WTC11 (cell line): ENCODE data around the gene RYR3. TPM values are rescaled to one million over a fixed set of nuclear protein-coding genes. Genes with fewer than 3 reads are reported as not detected.

ENCODE experiments used
- ATAC-seq: fragments of 200-7000 bp; cut with Tn5 transposase; 2 replicates; pipeline ENCODE4 v1.10.0; 2021; ENCODE audit warnings: mild to moderate bottlenecking, moderate library complexity
- CTCF ChIA-PET: fragments of 300-600 bp; sonication (Branson Sonifier 250); formaldehyde crosslinking; loops from one replicate; lab custom pipeline; 2021; ENCODE audit warnings: antibody characterized with exemption; lab: Charles Lee
- POLR2A ChIA-PET: fragments of 350-600 bp; sonication (Branson Sonifier 250); formaldehyde crosslinking; loops from one replicate; lab custom pipeline; 2021; ENCODE audit warnings: antibody characterized with exemption; lab: Charles Lee
- DNase-seq: peaks from one replicate; pipeline ENCODE4 v3.0.0; 2021; ENCODE audit warnings: low spot score
- H3K27ac Mint-ChIP-seq: 2 replicates; pipeline ENCODE4 v1.8.0; 2021; ENCODE audit warnings: mixed read lengths
- H3K27me3 Mint-ChIP-seq: 2 replicates; pipeline ENCODE4 v1.8.0; 2021; ENCODE audit warnings: low read depth, mild to moderate bottlenecking, moderate library complexity, mixed read lengths
- H3K36me3 Mint-ChIP-seq: 2 replicates; pipeline ENCODE4 v1.8.0; 2021; ENCODE audit warnings: mixed read lengths
- H3K4me1 Mint-ChIP-seq: 2 replicates; pipeline ENCODE4 v1.8.0; 2022; ENCODE audit warnings: mixed read lengths
- H3K4me3 Mint-ChIP-seq: 2 replicates; pipeline ENCODE4 v1.8.0; 2021; ENCODE audit warnings: mild to moderate bottlenecking, moderate library complexity, mixed read lengths
- H3K9me3 Mint-ChIP-seq: 2 replicates; pipeline ENCODE4 v1.8.0; 2021; ENCODE audit warnings: mixed read lengths
- AFF4 ChIP-seq: sonication (generic); formaldehyde crosslinking; IDR thresholded peaks from 2 replicates; pipeline ENCODE4 v1.8.1; 2023; ENCODE audit warnings: mild to moderate bottlenecking, missing genetic modification reagents, borderline replicate concordance
- ATF1 ChIP-seq: sonication (generic); formaldehyde crosslinking; IDR thresholded peaks from 2 replicates; pipeline ENCODE4 v1.8.1; 2023; ENCODE audit warnings: mild to moderate bottlenecking, moderate library complexity, missing genetic modification reagents
- CREM ChIP-seq: sonication (generic); formaldehyde crosslinking; IDR thresholded peaks from 2 replicates; pipeline ENCODE4 v1.8.1; 2022; ENCODE audit warnings: mild to moderate bottlenecking, missing genetic modification reagents, moderate library complexity
- E2F5 ChIP-seq: sonication (generic); formaldehyde crosslinking; IDR thresholded peaks from 2 replicates; pipeline ENCODE4 v1.8.1; 2022; ENCODE audit warnings: mild to moderate bottlenecking, moderate library complexity, missing genetic modification reagents
- ERG ChIP-seq: fragments of 250-450 bp; sonication (Bioruptor Pico); IDR thresholded peaks from 2 replicates; pipeline ENCODE4 v1.8.0; 2021; ENCODE audit warnings: mild to moderate bottlenecking
- ESRRA ChIP-seq: sonication (generic); formaldehyde crosslinking; IDR thresholded peaks from 2 replicates; pipeline ENCODE4 v1.8.1; 2022; ENCODE audit warnings: mild to moderate bottlenecking, missing genetic modification reagents, borderline replicate concordance
- IRF2 ChIP-seq: sonication (generic); formaldehyde crosslinking; IDR thresholded peaks from 2 replicates; pipeline ENCODE4 v1.8.0; 2022; ENCODE audit warnings: low read depth, missing genetic modification reagents, borderline replicate concordance
- KAT7 ChIP-seq: sonication (generic); formaldehyde crosslinking; IDR thresholded peaks from 2 replicates; pipeline ENCODE4 v1.8.1; 2023; ENCODE audit warnings: missing genetic modification reagents, mild to moderate bottlenecking, borderline replicate concordance
- MAX ChIP-seq: sonication (generic); formaldehyde crosslinking; IDR thresholded peaks from 2 replicates; pipeline ENCODE4 v1.8.0; 2022; ENCODE audit warnings: mild to moderate bottlenecking, missing genetic modification reagents
- NR3C1 ChIP-seq: sonication (generic); formaldehyde crosslinking; conservative IDR thresholded peaks from 2 replicates; pipeline ENCODE4 v1.8.1; 2023; ENCODE audit warnings: low read depth, mild to moderate bottlenecking, missing genetic modification reagents
- STAT6 ChIP-seq: sonication (generic); formaldehyde crosslinking; conservative IDR thresholded peaks from 2 replicates; pipeline ENCODE4 v1.8.1; 2023; ENCODE audit warnings: mild to moderate bottlenecking, low read depth, missing genetic modification reagents, moderate library complexity
- ZBTB21 ChIP-seq: sonication (generic); formaldehyde crosslinking; IDR thresholded peaks from 2 replicates; pipeline ENCODE4 v1.8.1; 2023; ENCODE audit warnings: mild to moderate bottlenecking, missing genetic modification reagents, borderline replicate concordance
- ZMAT4 ChIP-seq: fragments of 250-450 bp; sonication (Bioruptor Pico); IDR thresholded peaks from 2 replicates; pipeline ENCODE4 v1.9.0; 2021; ENCODE audit warnings: mild to moderate bottlenecking
- ZNF138 ChIP-seq: sonication (generic); formaldehyde crosslinking; conservative IDR thresholded peaks from 2 replicates; pipeline ENCODE4 v1.8.1; 2022; ENCODE audit warnings: mild to moderate bottlenecking, moderate library complexity, missing genetic modification reagents
- ZNF425 ChIP-seq: fragments of 250-450 bp; sonication (Bioruptor Pico); conservative IDR thresholded peaks from 2 replicates; pipeline ENCODE4 v1.9.0; 2021; ENCODE audit warnings: mild to moderate bottlenecking
- ZNF671 ChIP-seq: fragments of 250-450 bp; sonication (Bioruptor Pico); IDR thresholded peaks from 2 replicates; pipeline ENCODE4 v1.8.0; 2021; ENCODE audit warnings: mild to moderate bottlenecking
- total RNA-seq: library from RNA; stranded (reverse); gene quantifications from 3 replicates; pipeline ENCODE4 v1.2.3, GENCODE V29; 2021

The RYR3 gene
- total RNA-seq, 1 experiment from 2014 or later: 1.4 TPM

- H3K9me3 Mint-ChIP-seq: no peaks in the 10 kb centered on the region
- H3K27ac Mint-ChIP-seq: no peak overlapping the region
- H3K27me3 Mint-ChIP-seq: no peaks in the 10 kb centered on the region
- POLR2A ChIA-PET: no interaction called here
- CTCF ChIA-PET: interaction anchor here (0.6 to 1.5 kb wide), 2 partner anchors 18 to 298 kb away, joined by 3 read pairs; no protein-coding TSS in a partner anchor
- DNase-seq: no peak
- TF ChIP-seq E2F5 (CRISPR knock-in tag): no peak
- TF ChIP-seq ATF1 (CRISPR knock-in tag): no peak
- no peak for TF ChIP-seq ZNF671
- TF ChIP-seq STAT6 (CRISPR knock-in tag): no peak
- no peak for TF ChIP-seq ERG (CRISPR knock-in tag)
- TF ChIP-seq, all 79 proteins: peak for 0
- Mint-ChIP-seq H3K36me3 (no peaks in the 10 kb centered on the region), H3K4me3 (no peak overlapping the region), H3K4me1 (peaks cover 19% of the 10 kb centered on the region)
- no peak for ATAC-seq
Observed at GRCh38 chr15:33402600-33402999, 91.8 kb downstream of the RYR3 start.

- H3K9me3 Mint-ChIP-seq: no peaks in the 10 kb centered on the region
- no peak for TF ChIP-seq AFF4 (CRISPR knock-in tag)
- TF ChIP-seq ESRRA (CRISPR knock-in tag): no peak
- no peak for TF ChIP-seq ZMAT4 (CRISPR knock-in tag)
- no peak for TF ChIP-seq ZNF138 (CRISPR knock-in tag)
- TF ChIP-seq IRF2 (CRISPR knock-in tag): no peak
- TF ChIP-seq E2F5 (CRISPR knock-in tag): no peak
- no peak for TF ChIP-seq CREM (CRISPR knock-in tag)
- no peak for TF ChIP-seq ZBTB21 (CRISPR knock-in tag)
- TF ChIP-seq ERG (CRISPR knock-in tag): no peak
- no peak for TF ChIP-seq MAX (CRISPR knock-in tag)
- TF ChIP-seq ZNF425 (CRISPR knock-in tag): no peak
- TF ChIP-seq NR3C1 (CRISPR knock-in tag): no peak
- TF ChIP-seq KAT7 (CRISPR knock-in tag): no peak
- TF ChIP-seq STAT6 (CRISPR knock-in tag): no peak
- DNase-seq (no peak), ATAC-seq (no peak)
- H3K36me3 Mint-ChIP-seq: no peaks in the 10 kb centered on the region
- POLR2A ChIA-PET: no interaction called here
- H3K4me1 Mint-ChIP-seq: peaks cover 9% of the 10 kb centered on the region
- no peaks in the 10 kb centered on the region for H3K27me3 Mint-ChIP-seq
- CTCF ChIA-PET: no interaction called here
- no peak overlapping the region for H3K27ac Mint-ChIP-seq
- no peak overlapping the region for H3K4me3 Mint-ChIP-seq
Observed at GRCh38 chr15:33405096-33405495, 94.3 kb downstream of the RYR3 start.
